ENCODE measurements around the gene ONECUT2.

DNA sequence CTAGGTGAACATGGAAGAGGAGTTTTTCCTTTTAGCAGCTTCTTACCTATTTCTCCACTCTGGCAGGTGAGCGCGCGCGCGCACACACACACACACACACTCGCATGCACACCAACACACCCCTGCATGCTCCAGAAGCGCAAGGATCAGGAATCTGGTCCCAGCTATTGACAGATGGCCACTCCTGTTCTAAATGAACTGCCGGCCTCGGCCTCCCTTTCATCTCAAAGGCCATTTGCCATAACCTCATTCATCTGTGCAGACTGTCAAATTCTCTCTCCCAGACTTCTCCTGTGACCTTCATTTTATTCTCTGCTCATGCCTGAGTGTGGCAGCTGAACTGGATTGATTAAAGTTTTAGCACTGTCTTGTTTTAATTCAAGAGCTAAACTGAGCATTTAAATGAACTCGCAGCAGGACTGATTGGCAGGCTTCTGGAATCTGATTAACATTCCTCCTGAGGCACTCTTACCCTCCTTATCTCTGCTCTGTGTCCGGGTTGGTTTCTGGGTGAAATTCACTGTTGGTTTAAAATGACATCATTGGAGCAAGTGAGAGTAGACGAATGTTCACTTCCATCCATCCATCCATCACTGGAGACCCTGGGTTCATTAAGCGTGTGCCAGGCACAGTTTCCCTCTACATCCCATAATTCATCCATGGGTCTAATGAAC lies 92.5 kb downstream of the ONECUT2 start:
- TF ChIP-seq CTCF (conservative IDR thresholded peaks at IDR 0.05 in 1 of 2, IDR thresholded peaks at IDR 0.05 in 1 of 2; ENCODE audit: extremely low read depth in 1 of 2, insufficient read depth in 1 of 2, low read depth in 1 of 2, low read length in 2 of 2): no peak
- no peak for TF ChIP-seq EZH2 (IDR thresholded peaks at IDR 0.05; ENCODE audit: borderline replicate concordance, low read length)

Data from mammary epithelial cell (primary cell).